RCC 7860 (cell line): Measurements from ENCODE around the gene C1orf122.

Experiments used
- DNase-seq: peaks from one replicate; pipeline ENCODE4 v3.0.0-alpha.2; 2015; ENCODE audit warnings: low spot score
- FAIRE-seq: peaks from 2 replicates; lab custom pipeline; 2012; peaks lifted over from hg19 to GRCh38; lab: Jason Lieb, UNC

Gene C1orf122

DNA sequence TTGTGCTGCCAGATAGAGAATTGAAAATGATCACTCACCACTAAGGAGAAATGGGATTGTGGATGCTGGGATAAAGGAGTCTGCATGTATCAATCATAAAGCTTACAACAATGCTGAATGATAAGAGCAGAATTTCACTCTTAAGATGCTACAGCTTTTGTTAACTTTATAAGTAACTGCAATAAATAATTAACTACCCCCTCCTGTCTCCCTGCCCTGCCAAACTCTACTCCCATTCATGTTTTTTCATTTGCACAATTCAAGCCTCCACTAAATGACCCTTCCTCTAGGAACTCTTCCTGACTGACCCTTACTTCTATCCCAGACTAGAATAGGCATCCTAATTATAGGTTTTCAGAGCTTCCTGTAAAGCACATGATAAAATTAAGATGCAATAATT is 36.9 kb downstream of the C1orf122 start:
- DNase-seq = no peak
- no peak for FAIRE-seq

DNA sequence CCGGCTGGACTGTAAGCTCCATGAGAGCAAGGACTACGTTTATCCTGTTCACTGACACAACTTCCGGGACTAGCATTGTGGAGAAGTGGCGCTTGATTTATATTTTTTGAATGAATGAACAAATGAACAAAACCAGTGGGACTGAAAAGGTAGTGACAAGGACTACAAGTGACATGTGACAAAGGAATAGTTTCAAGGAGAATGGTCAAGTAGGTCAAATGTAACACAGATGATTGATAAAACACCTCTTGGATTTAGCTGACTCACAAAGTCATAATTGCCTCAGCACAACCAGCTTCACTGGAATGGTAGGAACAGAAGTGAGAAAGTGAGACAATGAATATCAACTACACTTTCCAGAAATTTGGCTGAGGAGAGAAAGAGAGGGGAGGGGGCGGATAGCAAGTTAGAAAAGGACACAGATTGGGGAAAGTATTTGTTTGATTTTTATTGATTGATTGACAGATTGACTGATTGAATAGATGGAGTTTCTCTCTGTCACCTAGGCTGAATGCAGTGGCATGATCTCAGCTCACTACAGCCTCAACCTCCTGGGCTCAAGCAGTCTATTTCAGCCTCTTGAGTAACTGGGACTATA is 37.6 kb downstream of the C1orf122 start:
- DNase-seq (no peak), FAIRE-seq (no peak)

DNA sequence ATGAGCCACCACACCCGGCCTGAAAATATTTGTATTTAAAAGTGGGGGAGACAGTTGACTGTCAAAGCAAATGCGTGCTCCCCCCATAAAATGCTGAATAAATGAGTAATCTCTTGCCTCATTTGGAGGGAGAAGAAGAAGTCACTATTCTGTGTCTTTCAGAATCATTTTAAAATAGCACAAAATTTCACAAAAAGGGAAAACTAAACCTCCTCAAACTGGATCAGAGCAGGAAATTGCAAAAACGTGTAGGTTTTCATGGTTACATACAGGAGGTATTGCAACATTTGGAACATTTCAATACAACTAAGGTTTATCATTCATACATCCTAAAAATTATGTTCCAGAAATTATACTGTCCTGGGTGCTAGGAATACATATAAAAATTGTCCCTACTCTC is 38.2 kb downstream of the C1orf122 start:
- no peak for FAIRE-seq
- DNase-seq = no peak

DNA sequence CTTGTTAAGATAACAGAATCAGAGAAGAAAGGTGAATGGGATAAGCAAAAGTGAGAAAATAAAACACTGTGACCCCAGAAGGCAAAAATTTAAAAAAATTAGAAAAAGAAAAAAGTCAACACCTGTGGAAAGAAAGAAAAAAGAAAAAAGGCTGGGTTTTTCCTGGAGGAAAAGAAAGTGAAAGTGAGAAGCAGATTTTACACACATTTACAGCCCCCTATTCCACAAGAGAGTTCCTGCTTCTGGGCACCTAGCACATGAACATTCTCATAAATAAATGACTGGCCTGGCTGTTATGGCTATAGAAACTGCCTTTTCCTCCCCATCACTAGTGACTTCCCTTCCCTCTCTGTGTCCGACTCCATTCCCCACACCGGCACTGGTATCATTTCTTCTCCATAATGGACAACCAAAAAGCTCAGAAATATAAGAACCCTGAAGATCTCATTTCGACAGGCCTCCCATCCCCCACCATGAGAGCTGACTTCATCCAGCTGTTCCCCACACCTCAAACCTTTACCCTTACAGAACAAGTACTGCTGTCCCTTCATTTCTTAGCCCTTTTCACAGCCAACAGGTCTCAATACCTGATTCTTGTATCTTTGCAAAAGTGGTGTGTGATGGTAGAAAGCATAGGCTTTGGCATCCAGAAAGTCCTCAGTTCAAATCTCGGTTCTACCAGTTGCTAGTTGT is 39.2 kb downstream of the C1orf122 start:
- DNase-seq (no peak), FAIRE-seq (no peak)

DNA sequence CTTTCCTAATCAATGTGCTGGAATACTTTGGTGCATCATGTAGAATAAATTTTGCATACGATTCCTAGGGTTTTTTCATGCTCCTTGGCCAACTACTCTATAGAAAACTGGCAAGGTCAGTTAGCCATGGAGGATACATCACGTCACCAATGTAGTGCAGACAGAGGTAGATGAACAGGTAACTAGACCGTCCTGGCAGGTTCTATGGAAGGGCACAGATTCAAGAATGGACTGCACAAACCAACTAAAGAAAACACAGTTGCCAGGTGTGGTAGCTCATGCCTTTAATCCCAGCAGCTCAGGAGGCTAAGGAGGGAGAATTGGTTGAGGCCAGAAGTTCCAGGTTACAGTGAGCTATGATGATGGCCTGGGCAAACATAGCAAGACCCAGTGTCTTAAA is 41.9 kb downstream of the C1orf122 start:
- FAIRE-seq (no peak), DNase-seq (no peak)

DNA sequence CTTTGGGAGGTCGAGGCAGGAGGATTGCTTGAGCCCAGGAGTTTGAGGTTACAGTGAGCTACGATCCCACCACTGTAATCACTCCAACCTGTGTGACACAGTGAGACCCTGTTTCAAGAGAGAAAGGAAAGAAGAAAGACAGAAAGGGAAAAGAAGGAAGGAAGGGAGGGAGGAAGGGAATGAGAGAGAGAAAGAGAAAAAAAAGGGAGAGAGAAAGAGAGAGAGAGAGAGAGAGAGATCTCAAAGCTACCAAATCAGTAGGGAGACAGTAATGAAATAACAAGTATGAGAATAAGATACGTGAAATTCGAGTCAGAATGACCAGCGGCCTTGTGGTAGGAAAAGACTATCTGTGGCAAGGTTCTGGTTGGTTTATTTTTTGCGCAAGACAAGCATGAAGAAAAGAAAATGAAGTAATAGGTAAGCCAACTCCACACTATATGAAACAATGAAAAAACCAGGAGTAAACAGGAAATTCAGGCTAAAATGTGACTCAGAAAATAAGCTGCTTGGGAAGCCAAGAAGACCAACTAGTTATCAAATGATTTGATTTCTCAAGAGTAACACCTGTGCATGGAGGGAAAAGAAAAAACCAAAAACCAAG is 42.9 kb downstream of the C1orf122 start:
- FAIRE-seq (no peak), DNase-seq (no peak)

DNA sequence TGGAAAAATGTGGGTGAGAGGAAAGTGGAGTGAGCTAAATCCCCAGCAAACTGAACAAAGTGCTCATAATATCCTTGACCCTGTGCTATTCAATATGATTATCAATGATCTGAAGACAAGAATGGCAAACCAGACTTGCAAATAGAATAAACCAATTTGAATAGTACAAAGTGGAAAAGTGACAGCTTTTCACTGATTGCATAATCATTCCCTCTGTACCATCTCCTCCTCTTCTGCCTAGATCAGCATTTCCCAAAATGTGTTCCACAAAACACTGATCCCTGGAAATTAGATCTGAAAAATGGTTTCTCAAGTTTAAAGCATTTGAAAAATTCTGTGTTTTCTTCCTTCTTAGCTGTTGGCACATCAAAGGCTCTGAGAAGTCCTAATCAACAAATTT is 43.7 kb downstream of the C1orf122 start:
- FAIRE-seq (no peak), DNase-seq (no peak)

DNA sequence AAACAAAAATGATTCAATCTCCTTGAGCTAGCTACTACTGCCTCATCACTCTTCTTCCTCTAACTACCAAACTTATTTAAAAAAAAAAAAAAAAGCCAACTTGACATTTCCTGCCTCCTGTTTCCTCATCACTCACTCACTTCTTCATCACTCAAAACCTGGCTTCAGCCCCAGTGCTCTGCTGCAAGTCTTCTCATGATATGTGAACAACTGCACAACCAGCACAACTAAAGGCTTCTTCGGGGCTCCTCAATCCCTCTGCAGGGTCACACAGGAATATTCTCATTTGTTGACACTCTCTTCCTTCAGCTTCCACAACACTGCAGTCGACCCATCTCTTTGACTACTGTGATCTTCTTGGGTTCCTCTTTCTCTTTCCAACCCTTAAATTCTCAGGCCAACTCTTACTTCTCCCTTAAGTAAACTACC is 44.2 kb downstream of the C1orf122 start:
- DNase-seq (no peak), FAIRE-seq (no peak)

DNA sequence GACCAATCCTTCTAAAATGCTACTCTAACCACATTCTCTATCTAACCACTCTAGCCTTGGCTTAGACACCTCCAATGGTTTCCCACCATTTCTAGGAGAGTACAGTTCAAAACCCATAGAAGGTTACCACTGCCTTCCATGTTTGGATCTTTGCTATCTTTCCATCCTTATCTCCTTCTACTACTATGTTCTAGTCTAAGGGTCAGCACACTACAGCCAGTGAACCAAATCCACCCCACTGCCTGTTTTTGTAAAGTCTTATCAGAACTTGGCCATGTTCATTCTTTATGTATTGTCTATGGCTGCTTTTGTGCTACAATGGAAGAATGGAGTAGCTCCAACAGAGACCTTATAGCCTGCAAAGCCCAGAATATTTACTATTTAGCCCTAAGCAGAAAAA is 45.6 kb downstream of the C1orf122 start:
- FAIRE-seq (no peak), DNase-seq (no peak)

DNA sequence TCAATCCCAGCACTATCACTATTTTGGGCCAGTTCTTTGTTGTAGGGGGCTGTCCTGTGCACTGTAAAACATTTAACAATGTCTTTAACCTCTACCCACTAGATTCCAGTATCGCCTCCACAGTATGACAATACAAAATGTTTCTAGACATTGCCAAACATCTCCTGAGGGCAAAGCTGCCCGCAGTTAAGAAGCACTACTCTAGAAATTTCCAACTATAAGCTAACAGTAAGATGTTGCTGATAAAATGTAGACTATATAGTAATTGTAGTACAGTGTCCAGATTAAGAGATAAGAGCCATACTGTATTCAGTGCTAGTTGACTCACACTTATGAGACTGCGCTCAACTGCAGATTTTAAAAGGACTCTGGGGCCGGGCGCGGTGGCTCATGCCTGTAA is 46.8 kb downstream of the C1orf122 start:
- FAIRE-seq (no peak), DNase-seq (no peak)
